Measurements from ENCODE around the gene DEPDC7.
A peak's percentile ranks its signal among the peaks of the same experiment; 100 is the strongest.

The DEPDC7 gene

GRCh38 chr11:33001281-33001680 is 14.4 kb upstream of the DEPDC7 start:
- no peaks in the 10 kb centered on the region for H3K9me3 ChIP-seq (ENCODE audit: severe bottlenecking)
- DNase-seq, result no peak
- TF ChIP-seq, protein P1, sequence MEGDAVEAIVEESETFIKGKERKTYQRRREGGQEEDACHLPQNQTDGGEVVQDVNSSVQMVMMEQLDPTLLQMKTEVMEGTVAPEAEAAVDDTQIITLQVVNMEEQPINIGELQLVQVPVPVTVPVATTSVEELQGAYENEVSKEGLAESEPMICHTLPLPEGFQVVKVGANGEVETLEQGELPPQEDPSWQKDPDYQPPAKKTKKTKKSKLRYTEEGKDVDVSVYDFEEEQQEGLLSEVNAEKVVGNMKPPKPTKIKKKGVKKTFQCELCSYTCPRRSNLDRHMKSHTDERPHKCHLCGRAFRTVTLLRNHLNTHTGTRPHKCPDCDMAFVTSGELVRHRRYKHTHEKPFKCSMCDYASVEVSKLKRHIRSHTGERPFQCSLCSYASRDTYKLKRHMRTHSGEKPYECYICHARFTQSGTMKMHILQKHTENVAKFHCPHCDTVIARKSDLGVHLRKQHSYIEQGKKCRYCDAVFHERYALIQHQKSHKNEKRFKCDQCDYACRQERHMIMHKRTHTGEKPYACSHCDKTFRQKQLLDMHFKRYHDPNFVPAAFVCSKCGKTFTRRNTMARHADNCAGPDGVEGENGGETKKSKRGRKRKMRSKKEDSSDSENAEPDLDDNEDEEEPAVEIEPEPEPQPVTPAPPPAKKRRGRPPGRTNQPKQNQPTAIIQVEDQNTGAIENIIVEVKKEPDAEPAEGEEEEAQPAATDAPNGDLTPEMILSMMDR (IDR thresholded peaks at IDR 0.05; ENCODE audit: low read depth, low read length), result no peak
- no peak overlapping the region for H3K27ac ChIP-seq
- H3K27me3 ChIP-seq (ENCODE audit: insufficient read depth, low read depth, severe bottlenecking), result no peaks in the 10 kb centered on the region
- no peak overlapping the region for H3K4me3 ChIP-seq (ENCODE audit: low read depth, low read length)
- no peaks in the 10 kb centered on the region for H3K36me3 ChIP-seq

- TF ChIP-seq, protein P1 (IDR thresholded peaks at IDR 0.05; ENCODE audit: low read depth, low read length), result no peak
- no peaks in the 10 kb centered on the region for H3K27me3 ChIP-seq (ENCODE audit: insufficient read depth, low read depth, severe bottlenecking)
- no peak overlapping the region for H3K4me3 ChIP-seq (ENCODE audit: low read depth, low read length)
- H3K27ac ChIP-seq, result no peak overlapping the region
- H3K9me3 ChIP-seq (ENCODE audit: severe bottlenecking), result no peaks in the 10 kb centered on the region
- no peak for DNase-seq
- no peaks in the 10 kb centered on the region for H3K36me3 ChIP-seq
Observed at GRCh38 chr11:33001751-33002542, 13.7 kb upstream of the DEPDC7 start.

DNA sequence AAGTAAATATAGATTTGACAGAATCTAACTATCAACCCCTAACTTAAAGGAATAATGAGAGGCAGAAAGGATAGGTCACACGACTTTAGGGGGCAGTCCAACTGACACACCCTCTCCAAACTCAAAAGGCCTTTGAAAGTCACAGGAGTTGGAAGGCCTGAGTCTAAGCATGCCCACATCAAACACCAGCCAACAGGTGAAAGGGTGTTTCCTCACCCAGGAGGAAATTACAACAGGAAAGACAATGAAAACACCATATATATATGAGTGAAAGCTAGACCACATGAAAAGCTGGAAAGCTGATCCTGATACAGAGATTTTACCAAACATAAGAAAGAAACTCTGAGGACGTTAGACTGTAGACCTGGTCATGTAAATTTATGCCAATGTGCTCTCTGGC is 10.5 kb upstream of the DEPDC7 start:
- Histone ChIP-seq H3K4me3 (ENCODE audit: low read depth, low read length) (no peak overlapping the region), H3K27ac (no peak overlapping the region)
- DNase-seq, result no peak

DNA sequence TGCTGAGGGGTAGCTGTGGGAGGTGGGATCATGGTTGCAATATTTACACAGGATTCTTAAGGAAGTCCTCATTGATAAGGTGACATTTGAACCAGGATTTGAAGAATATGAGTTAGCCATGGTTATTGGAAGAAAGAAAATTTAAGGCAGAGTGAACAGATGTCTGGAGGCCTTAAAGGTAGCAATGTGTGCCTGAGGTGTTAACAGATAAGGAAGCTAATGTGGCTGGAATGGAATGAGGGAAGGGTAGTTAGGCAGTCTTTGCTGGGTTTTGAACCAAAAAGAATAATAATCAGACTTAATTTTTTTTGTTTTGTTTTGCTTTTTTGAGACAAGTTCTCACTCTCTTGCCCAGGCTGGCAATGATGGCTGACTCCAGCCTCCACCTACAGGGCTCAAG is 9.7 kb upstream of the DEPDC7 start:
- Histone ChIP-seq H3K36me3 (no peaks in the 10 kb centered on the region), H3K4me3 (ENCODE audit: low read depth, low read length) (no peak overlapping the region), H3K9me3 (ENCODE audit: severe bottlenecking) (no peaks in the 10 kb centered on the region), H3K27me3 (ENCODE audit: insufficient read depth, low read depth, severe bottlenecking) (no peaks in the 10 kb centered on the region), H3K27ac (no peak overlapping the region)
- DNase-seq, result no peak
- TF ChIP-seq, protein P1 (IDR thresholded peaks at IDR 0.05; ENCODE audit: low read depth, low read length), result no peak

More for the DNA sequence above, 10.5 kb upstream of the DEPDC7 start:
- Histone ChIP-seq H3K36me3 (no peaks in the 10 kb centered on the region), H3K9me3 (ENCODE audit: severe bottlenecking) (no peaks in the 10 kb centered on the region), H3K27me3 (ENCODE audit: insufficient read depth, low read depth, severe bottlenecking) (no peaks in the 10 kb centered on the region)
- TF ChIP-seq, protein P1 (IDR thresholded peaks at IDR 0.05; ENCODE audit: low read depth, low read length), result no peak

DNA sequence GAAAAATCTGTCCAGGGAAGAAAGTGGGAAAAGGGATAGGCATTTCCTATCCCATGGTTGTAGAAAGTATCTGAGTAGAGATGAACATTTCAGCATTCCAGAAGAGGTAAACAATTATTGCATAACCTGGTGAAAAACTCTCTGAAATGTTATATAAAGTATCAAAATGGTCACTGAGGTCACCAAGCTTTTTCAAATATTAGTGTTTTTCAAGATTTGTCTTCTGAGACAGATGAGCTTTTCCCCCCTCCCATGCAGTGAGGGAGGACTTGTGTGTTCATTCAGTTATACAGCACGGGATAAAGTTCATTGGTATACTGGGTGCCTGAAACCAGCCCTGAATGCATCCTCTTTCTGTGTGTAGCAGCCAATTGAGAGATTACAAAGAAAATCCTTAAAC is 1.9 kb upstream of the DEPDC7 start:
- Histone ChIP-seq H3K4me3 (ENCODE audit: low read depth, low read length) (no peak overlapping the region), H3K9me3 (ENCODE audit: severe bottlenecking) (peaks cover 3% of the 10 kb centered on the region), H3K27me3 (ENCODE audit: insufficient read depth, low read depth, severe bottlenecking) (no peaks in the 10 kb centered on the region), H3K27ac (no peak overlapping the region), H3K36me3 (no peaks in the 10 kb centered on the region)
- DNase-seq, result no peak
- TF ChIP-seq, protein P1 (IDR thresholded peaks at IDR 0.05; ENCODE audit: low read depth, low read length), result no peak

DNA sequence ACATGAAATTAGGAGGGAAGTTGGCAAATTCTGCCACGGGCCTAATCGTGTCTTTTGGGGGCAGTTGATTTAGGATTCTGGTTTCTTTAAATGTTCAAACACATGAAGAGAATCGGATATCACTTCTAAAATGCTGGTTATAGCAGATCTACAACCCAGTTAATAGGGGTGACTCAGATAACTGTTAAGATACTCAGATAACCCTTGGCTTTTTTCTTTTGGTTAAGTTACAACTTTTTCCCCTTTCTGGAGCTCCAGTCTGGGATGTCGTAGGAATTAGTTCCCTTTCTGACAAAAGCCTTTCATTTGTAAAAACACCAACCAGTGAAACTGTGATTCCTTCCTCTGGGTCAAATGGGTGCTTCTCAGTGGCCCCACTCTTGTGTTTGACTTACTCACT is 976 bp downstream of the DEPDC7 start:
- Histone ChIP-seq H3K27ac (no peak overlapping the region), H3K27me3 (ENCODE audit: insufficient read depth, low read depth, severe bottlenecking) (no peaks in the 10 kb centered on the region), H3K9me3 (ENCODE audit: severe bottlenecking) (peaks cover 3% of the 10 kb centered on the region), H3K4me3 (ENCODE audit: low read depth, low read length) (peak overlapping the region; percentile 65; the same call in 1 of the 2 replicates), H3K36me3 (no peaks in the 10 kb centered on the region)
- TF ChIP-seq, protein P1 (IDR thresholded peaks at IDR 0.05; ENCODE audit: low read depth, low read length), result no peak
- no peak for DNase-seq

Data from WERI-Rb-1 (cell line).